ENCODE measurements around the gene BLM.

BLM gene

DNA sequence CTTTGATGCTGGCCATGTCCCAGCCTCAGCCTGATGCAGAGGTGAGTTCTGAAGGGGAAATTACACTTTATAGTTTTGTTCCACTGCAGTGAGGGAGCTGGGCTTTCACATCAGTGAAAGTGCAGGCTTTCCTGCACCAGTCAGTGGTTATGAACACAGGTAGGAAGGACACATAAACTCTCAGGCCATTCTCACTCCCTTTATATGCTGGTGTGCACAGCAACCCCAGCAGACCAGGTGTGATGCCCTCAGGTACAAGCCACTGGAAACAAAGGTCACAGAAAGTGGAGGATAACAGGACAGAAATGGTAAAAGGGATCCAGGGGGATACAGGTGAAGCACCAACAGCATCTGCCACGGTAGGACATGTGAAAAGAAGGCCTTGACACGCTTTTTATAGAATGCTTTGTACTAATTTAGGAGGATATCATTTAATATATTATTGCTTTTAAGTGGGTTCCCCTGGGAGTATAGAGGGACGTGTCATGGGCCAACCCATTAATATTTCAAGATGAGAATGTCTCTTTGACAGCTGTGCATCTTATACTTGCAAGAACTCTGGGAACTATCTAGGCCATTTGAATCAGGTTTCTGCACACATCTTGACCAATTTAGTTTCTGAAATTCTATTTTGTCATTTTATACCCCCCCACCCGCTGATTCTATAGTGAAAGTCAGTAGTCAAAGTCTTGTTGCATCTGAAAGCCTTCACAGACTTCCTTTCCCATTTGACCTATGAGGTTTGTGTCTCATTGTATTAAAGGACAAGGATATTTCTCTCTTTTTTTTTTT, 25.0 kb upstream of the BLM start:
- no peak for DNase-seq (ENCODE audit: low spot score)

DNA sequence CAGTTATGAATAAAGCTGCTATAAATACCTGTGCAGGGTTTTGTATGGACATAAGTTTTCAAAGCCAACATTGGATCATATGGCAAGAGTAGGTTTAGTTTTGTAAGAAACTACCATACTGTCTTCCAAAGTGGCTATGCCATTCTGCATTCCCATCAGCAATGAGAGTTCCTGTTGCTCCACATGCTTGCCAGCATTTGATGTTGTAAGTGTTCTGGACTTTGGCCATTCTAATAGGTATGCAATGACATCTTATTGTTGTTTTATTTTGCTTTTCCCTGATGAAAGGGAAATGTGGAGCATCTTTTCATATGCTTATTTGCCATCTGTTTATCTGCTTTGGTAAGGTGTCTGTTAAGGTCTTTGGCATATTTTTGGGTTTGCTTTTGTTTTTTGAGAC, 22.2 kb upstream of the BLM start:
- DNase-seq (ENCODE audit: low spot score): no peak

DNA sequence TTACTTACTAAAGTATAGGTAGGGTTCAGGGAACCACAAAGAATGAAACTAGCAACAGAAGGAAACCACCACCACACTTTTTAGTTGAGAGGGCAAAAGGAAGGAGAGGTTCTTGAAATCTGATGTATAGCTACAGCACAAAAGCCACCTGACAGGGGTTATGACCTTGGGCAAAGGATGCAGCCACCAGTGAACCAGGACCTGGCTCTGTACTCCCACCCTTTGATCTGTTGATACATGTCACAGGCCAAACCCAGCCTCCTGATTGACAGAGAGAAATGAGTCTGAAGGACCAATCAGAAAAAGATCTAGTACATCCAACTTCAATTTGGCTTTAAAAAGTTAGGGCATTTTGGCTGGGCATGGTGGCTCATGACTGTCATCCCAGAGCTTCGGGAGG, 20.0 kb upstream of the BLM start:
- no peak for DNase-seq (ENCODE audit: low spot score)

DNA sequence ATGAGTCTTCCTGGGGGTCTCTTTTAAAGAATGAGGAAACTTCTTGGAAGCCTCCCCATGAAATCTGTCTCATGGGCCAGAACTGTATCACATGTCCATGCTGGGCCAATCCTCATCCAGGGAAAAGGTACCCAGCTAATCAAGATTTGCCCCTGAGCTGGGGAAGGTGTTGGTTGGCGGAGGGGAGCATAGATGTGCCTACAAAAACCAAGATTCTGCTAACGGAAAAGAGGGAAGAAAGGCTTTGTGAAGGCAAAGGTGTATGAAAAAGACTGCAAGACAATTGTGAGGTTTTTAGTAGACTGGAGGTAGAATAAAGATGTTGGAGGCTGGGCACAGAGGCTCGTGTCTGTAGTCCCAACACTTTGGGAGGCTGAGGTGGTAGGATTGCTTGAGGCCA, 18.5 kb upstream of the BLM start:
- DNase-seq (ENCODE audit: low spot score): no peak

DNA sequence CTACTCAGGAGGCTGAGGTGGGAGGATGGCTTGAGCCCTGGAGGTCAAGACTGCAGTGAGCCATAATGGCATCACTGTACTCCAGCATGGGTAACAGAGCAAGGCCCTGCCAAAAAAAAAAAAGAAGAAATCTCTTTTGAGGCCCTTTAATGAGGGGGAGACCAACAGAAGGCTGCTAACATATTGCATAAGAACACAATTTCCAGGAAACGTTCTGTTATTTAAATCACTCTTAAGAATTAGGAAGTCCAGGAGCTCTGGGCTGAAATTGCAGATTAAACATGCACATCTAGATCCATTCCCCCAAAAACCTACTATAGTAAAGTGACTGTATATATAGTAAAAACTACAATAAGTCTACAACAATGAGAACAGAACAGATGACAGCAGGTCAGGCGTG, 16.1 kb upstream of the BLM start:
- DNase-seq (ENCODE audit: low spot score): no peak

DNA sequence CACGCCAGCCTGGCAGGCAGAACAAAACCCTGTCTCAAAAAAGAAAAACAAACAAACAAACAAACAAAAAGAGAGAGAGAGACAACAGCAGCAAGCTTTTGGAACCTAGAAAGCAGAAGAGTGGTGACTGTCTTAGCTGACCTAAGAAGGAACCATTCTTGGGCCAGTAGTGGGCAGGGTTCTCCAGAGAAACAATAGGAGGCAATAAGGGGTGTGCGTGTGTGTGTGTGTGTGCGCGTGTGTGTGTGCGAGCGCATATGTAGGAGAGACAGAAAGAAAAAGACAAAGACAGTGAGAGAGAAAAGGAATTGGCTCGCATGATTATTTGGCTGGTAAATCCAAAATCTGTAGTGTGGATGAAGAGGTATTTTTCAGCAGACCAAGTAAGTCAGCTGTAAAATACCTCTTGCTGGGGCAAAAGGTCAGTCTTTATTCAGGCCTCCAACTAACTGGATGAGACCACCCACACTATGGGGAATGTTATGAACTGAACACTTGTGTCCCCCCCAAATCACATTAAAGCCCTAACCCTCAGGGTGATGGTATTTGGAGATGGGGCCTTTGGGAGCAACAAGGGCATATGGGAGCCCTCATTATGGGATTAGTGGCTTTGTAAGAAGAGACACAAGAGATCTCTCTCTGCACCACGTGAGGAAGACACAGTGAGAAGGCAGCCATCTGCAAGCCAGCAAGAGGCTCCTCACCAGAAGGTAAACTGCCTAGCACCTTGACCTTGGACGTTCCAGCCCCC, 15.1 kb upstream of the BLM start:
- DNase-seq (ENCODE audit: low spot score): no peak

DNA sequence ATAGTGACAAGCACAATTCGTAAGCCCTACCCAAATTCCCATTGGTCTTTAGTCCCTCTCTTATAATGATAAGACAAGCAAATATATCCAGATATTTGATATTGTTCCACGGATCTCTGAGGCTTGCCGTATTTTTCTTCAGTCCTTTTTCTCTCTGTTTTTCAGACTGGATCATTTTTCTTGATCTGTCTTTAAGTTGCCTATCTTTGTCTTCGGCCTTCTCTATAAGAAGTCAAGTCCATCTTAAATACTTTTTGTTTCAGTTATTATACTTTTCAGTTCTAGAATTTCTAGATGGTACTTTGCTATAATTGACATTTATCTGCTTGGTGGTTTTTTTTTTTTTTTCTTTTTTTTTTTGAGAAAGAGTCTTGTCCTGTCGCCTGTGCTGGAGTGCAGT, 13.7 kb upstream of the BLM start:
- DNase-seq (ENCODE audit: low spot score): no peak

DNA sequence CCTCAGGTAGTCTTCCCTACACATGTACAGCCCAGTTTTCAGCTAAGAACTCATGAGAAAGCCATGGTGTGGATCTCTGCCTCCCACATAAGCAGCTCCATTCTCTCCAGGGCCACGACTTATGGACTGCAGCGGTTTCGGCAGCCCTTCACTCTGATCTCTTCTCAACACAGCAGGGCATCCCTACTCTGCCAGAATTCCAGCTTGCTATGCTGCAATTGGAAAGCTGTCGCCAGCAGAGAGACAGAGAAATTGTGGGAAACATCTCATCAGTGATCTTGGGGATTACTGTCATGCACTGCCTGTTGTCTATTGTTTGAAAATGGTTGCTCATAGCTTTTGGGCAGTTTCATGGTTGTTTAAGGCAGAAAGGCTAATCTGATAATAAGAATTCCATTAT, 11.9 kb upstream of the BLM start:
- DNase-seq (ENCODE audit: low spot score): no peak

DNA sequence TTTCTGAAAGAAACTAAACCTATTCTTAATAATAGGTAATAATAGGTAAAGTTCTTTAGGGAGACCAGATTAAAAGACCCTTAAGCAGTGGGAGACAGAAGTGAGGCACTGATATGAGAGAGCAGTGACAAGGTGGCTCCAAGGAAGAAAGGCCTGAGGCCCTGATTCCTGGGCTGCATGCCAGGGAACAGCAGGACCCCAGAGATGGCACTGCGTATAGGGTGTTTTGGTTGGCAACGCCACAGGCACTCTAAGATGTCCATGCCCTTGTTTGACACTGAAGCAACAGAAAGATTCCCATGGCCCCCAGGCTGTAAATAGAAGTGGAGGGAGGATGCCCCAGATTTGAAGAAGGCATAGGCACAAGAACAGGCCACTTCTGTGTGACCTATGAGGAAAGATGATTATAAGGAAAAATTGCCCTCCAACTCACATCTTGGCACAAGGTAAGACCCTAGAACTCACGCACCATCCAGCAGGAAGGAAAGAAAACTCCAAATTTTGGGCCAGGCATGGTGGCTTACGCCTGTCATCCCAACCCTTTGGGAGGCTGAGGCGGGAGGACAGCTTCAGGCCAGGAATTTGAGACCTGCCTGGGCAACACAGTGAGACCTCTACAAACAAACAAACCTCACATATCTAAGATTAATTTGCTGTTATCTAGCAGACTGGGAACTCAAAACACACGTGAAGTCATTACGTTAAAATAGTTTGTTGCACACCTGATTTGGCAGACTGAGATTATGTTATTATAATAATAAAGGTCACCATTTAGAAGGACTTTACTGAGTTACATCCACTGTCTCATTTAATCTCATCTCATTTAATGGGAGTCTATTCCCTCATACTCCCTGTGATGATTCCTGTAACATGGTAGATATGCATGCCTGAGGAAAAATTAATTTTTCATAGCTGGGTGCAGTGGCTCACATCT, 10.5 kb upstream of the BLM start:
- no peak for DNase-seq (ENCODE audit: low spot score)

DNA sequence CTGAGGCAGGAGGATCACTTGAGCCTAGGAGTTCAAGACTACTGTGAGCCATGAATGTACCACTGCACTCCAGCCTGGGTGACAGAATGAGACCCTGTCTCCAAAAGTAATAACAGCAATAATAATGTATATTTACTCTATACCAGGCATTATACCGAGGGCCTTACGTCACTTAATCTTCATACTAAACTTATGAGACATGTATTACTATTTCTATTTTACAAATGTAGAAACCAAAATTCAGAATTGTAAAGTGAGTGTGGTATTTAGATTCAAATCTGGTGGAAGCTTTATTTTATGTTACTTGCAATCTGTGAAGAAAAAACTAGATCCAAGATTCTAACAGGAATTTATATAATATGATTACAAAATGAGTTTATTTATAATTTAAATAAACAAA, 9.7 kb upstream of the BLM start:
- DNase-seq (ENCODE audit: low spot score): no peak

DNA sequence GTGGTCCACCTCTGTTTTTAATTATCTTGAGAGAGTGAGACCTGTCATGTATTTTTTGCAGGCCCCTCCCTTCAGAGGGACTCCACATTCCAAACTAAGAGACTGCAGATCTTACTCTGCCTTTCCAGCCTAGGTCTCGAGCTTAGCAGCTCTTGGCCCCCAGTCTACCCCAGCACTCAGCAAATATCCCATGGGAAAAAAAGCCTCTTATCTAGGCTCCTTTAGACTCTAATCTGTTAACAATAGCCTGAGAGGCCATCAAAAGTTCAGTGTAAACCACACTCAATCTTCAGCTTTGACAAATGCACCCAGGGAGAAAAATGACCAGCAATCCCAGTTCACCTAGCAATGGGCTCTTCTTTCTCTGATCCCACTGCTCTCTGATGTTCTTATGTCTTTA, 8.6 kb upstream of the BLM start:
- DNase-seq (ENCODE audit: low spot score): no peak

DNA sequence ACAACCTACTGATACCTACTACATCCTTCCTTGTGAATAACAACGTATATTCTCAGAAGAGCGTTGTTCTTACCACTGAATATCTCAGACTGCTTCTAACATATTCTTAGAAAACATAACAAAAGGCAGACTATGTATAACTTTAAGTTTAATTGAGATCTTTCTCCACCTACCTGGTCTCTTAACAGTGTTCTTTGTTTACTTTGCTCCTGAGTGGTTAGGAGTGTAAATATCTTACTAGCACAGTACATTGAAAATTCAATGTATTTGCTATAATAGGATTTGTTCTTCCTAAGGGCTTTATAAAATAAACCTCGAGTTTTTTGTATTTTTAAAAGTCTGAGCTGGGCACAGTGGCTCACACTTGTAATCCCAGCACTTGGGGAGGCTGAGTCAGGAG, 7.9 kb upstream of the BLM start:
- DNase-seq (ENCODE audit: low spot score): no peak

DNA sequence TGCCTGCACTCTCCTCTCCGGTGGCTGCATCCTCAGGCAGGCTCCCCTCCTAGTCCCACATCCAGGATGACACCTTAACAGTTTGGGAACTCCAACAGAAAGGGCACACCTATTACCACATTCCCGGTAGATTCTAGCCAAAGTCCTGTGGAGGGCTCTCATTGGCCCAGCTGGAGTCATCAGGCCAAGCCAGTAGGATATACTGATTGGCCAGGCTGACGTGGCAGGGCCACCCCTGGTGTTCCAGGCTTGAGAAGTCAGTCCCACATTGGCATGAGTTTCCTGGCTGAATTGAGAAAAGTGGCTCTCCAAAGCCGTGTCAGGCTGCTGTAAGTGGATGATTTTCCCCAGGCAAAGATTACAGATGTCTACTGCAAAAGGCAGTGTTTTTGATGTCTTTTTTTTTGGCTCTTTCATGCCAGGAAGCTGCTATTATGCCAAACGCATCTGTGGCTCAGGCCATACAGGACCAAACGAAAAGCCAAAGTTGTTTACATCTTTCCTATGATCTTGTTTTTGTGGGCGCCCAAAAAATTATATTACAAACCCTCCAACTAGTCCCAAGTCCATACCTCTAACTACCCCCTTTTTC, 6.6 kb upstream of the BLM start:
- DNase-seq (ENCODE audit: low spot score): no peak

DNA sequence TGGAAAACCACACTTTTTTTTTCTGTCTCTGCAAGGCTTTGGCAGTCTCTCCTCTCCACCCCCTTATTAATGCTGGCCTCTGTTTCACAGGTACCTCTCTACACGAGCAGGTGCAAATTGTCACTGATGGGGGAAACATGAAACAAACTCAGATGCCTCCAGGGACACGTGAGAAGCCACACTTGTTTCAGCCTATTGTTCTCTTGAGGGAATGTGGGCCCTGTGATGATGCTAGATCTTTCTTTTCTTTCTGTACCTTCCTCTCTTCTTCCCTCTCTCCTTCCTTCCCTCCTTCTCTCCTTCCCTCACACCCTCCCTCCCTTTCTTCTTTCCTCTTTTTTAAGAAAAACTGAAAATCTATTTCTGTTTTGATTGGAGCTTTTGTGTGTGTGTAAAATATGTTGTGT, 5.7 kb upstream of the BLM start:
- no peak for DNase-seq (ENCODE audit: low spot score)

DNA sequence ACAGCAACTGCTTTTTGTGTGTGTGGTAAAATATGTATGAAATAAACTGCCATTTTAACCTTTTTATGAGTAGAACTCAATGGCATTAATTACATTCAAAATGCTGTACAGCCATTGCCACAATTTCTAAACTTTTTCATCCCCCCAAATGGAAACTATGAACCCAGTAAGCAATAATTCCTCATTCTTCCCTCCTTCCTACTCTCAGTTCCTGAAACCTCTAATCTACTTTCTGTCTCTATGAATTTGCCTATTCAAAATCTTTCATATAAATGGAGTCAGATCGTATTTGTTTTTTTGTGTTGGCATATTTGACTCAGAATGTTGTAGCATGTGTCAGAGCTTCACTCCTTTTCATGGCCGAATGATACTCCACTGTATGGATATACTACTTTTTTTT, 5.3 kb upstream of the BLM start:
- no peak for DNase-seq (ENCODE audit: low spot score)

DNA sequence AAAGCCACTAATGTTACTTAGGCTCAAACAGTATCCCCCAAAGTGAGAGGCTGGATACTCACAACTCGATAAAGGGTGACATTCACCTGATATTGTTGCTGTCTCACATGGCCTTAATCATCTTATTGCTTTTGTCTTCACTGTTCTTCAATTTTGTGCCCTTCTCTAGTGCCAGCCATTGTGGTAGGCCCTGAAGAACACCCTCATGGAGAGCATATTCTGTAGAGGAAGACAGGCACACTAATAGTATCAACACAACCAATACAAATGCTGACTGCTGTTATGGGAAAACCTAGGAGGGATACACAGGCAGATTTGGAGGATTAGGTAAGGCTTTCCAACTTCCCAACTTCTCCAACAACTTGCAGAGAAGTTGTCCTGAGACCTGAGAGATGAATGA, 4.1 kb upstream of the BLM start:
- DNase-seq (ENCODE audit: low spot score): no peak

DNA sequence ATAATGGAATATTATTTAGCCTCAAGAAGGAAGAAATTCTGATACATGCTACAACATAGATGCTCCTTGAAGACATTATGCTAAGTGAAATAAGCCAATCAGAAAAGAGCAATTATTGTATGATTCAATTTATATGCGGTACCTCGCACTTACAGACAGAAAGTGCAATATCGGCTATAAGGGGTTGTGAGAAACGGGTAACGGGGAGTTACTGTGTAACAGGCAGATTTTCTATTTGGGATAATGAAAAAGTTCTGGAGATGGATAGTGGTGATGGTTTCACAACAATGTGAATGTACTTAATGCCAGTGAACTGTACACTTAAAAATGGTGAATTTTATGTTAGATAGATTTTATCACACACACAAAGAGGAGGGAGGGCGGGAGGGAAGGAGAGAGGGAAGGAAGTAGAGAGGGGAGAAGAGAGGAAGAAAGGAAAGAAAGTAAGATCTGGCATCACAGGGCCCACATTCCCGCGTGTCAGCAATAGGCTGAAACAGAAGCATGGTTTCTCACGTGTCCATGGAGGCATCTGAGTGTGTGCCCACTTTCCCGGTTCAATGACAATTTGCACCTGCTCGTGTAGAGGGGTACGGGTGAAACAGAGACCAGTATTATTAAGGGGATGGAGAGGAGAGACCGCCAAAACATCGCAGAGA, 700 bp upstream of the BLM start:
- no peak for DNase-seq (ENCODE audit: low spot score)

DNA sequence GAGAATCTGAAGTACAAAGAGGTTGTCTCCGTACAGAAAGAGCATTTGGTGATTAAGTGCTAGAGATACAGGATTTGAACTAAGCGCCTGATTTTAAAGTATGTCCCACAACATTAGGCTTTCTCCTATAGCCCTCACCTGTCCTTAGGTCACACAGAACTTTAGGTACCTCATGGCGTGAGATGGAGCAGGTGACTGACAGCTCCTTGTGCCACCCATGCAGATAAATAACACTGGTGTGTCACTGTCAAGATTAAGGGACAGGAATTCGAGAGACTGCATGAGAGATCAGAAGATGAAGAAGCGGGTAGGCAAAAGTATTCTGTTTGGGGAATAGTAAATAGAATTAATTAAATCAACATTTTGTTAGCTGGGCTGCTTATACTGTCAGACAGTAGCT, 1.1 kb downstream of the BLM start:
- DNase-seq (ENCODE audit: low spot score): no peak

DNA sequence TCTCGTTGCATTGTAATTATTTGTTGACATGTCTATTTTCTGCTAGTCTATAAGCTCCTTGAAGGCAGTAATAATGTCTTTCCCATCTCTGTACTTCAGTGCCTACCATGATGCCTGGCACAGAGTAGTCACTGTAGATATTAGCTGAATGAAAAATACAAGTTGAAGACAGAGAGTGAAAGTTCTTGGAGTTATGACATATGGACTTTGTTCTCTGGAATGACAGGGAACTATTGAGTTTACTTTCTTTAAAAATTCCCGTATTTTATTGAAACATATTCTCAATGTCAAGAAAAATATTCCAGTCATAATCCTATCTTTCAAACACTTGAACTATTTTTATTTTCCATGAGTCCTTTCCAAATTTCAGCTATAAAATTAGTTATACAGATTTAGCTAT, 3.0 kb downstream of the BLM start:
- no peak for DNase-seq (ENCODE audit: low spot score)

DNA sequence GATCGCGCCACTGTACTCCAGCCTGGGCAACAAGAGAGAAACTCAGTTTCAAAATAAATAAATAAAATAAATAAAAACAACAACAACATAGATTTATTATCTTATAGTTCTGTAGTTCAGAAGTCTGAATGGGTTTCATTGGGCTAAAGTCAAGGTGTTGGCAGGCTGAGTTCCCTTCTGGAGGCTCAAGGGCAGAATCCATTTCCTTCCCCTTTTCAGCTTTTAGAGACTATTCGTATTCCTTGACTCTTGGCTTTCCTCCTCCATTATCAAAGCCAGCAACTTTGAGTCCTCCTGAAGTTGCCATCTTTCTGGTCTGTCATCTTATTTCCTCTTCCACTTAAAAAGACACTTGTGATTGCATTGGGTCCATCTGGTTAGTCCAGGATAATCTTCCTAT, 12.1 kb downstream of the BLM start:
- no peak for DNase-seq (ENCODE audit: low spot score)

DNA sequence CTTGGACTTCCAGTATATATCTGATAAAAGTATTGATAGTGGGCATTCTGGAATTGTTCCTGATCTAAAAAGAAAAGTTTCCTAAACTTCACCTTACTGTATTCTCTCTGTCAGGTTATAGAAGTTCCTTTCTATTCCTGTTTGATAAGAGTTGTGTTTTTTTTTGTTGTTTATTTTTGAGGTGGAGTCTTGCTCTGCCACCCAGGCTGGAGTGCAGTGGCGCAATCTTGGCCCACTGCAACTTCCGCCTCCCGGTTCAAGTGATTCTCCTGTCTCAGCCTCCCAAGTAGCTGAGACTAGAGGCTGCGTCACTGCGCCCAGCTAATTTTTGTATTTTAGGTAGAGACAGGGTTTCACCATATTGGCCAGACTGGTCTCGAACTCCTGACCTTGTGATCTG, 13.1 kb downstream of the BLM start:
- DNase-seq (ENCODE audit: low spot score): no peak

DNA sequence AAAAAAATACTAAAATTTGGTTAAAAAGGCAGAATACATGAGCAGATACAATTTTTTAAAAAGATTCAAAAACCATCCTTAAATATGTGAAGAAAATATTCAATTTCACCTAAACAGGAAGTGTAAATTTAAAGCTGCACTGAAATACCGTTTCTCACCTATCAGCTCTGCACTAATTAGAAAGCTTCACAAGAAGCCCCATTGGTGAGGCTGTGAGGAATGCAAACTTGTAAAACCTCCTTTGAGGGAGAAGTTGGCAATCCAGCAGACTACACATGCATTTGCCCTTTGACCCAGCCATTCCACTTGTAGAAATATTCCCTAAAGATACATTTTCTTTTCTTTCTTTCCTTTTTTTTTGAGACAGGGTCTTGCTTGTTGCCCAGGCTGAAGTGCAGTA, 18.8 kb downstream of the BLM start:
- DNase-seq (ENCODE audit: low spot score): no peak

All from kidney tubule cell (primary cell).